HG03045 (cell line): Measurements from ENCODE around the gene GAD1.

ENCODE experiments used
- ATAC-seq: cut with Tn5 transposase; IDR thresholded peaks from one replicate; pipeline ENCODE4 v1.9.1; 2021; ENCODE audit warnings: mild to moderate bottlenecking, moderate library complexity; ENCODE audit not compliant: unreplicated experiment

The GAD1 gene

DNA sequence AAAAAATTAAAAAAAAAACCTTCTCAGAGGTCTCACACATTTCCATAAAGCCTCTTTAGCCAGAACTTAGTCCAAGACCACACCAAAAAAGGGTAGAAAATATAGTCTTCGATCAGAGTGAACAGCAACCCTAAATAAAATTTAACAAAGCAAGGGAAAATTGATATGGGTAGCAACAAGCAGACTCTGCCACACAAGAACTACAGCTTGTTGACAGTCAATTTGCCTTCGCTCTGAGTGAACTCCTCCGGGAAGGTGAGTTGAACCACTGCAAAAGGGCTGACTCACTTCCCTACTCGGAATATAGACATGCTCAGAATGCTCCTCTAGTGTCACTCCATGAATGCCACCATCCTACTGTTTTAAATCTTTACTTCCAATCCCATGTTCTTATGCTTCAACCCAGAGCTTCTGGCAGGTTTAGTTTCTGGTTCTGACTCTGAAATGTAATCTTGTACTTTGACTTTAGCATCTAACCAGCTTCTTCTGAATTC is 24.1 kb downstream of the GAD1 start:
- ATAC-seq: no peak

DNA sequence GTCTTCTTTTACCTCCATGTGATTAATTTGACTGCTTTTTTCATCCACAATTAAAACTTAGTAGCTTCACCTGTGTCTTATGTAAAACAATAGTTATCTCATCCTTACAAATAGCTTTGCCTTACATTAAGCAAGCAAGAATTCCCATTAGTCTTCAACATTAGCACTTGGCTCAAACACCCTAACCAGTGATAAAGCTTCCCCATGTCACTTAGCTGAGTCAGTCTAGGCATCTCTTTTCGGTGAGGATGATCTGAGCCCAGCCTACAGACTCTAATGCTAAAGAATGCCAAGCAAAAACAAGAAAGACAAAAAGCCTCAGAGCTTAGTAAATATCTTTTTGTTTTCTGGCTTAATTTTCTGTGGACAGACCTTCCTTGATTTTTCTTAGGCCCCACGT is 26.1 kb downstream of the GAD1 start:
- no peak for ATAC-seq

DNA sequence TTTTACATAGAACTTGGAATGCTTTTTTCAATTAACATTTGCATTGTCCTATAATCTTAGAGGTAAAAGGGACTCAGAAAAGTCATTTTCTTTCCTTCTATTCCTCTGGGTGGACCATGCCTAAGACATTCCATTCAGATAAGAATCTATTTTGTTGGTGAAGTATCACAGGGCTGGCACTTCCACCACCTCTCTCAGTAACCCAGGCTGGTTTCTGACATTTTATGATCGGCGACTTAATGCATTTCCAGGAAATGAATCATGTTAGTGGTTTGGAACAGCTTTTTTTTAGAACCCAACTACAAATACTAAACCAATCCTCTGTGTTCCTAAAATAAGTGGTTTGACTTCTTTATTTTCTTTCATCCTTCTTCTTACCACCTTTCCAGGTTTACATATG is 27.0 kb downstream of the GAD1 start:
- ATAC-seq: no peak

DNA sequence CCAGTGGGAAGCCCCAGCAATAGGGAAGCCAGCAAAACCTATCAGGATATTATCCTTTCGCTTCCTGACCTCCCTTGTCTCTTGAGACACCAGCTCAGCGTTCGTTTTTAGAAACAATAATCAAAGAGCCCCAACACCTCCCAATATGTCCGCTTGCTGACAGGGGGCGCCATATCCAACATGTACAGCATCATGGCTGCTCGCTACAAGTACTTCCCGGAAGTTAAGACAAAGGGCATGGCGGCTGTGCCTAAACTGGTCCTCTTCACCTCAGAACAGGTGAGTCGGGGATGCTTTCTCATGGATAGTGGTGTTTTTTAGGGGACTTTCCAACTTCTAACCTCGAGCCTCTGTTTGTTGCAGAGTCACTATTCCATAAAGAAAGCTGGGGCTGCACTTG is 28.7 kb downstream of the GAD1 start:
- no peak for ATAC-seq

DNA sequence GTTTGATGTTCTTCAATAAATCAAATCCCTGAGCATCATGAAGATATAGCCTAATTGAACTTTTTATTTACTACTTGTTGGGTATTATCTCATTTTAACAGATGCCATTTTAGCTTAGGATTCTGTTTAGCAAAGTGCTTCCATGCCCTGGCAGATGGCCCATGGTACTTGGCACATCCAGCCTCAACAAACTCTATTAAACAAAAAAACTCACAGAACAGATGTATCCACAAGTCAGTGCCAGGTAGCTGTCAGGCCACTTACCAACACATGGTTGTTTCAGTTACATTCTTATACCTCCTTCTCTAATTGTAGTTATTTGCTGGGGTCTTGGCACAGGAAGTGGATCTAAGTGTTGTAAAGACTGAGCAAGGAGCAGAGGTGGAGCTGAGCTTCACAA is 29.6 kb downstream of the GAD1 start:
- ATAC-seq: no peak

DNA sequence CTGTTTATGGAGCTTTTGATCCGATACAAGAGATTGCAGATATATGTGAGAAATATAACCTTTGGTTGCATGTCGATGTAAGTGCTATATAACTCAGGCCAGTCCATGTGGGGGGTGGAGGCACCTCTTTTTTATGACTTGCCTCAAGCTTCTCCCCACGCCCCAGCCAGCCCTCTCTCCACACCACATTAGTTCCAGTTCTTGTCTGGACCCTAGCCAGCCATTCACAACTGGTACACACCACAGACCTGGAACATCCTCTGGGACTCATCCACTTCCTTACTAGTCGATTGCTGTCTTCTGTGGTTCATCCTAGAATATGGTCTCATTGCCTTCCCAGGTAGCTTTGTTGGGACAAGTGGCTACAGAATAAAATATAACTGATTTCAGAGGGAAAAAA is 31.0 kb downstream of the GAD1 start:
- ATAC-seq: no peak

DNA sequence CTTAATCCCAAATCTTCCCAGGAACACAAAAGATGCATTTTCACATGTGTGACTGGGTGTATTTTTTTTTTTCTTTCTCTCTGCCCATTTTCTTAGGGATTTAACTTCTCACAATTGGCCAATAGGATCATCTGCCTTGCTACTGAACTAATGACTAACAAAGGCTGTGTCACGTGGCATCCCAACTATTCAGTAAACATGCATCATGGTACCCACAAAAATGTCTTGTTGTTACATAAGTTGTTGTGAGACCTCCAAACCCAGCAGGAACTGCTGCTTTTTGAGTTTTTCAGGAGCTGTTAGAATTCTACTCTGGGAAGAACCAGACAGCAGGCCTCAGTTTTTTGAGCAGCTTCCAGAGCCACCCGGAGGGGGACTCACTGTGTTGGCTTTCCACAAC is 31.9 kb downstream of the GAD1 start:
- ATAC-seq: no peak

DNA sequence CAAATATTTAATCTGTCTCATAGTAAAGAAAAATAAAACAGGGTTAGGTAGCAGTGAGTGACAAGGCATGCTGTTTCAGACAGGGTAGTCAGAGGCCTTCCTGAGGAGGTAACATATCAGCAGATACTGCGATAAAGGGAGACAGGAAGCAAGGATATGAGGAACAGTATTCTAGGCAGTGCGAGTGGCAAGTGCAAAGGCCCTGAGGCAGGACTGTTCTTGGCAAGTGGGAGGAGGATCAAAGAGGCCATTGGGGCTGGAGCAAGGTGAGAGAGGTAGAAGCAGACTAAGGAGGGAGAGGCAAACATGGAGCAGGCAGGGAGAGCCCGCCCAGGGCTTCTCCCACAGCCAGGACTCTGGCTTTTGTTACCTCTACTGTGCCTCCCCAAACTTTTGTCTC is 33.6 kb downstream of the GAD1 start:
- ATAC-seq: no peak

DNA sequence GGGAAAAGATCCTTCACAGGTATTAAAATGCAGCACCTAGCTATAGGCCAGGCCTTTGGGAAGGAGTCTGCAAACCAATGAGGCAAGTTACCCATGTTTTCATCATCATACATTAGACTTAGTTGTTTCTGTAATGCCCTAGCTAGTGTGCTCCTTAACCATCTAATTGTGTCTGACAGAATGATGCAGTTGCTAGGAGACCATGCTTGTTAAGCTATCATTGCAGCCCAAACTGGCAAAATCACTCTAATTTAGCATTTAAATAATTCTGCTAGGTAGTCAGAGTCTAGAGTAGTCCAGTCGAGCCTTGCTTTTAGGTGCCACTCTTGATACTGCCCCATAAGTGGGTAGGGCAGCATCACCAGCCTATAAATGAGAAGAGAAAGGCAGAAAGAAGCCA is 34.9 kb downstream of the GAD1 start:
- no peak for ATAC-seq

DNA sequence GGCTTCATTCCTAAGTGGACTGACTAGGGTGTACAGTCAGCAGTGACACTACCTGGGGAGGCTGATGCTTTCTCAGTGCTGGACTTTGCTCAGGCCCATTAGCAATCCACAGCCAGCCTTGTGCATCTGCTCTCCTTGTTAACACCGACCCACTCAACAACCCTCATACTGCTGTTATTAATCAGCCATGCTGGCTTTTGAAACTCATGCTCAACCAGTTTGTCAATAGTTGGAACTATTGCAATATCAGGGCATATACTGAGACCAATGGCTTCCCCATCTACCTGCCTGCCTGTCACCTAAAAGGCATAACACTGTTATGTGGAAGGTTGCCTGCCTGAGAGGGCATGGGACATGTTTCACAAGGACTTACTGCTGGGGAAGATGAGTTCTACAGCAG is 39.4 kb downstream of the GAD1 start:
- ATAC-seq: no peak

DNA sequence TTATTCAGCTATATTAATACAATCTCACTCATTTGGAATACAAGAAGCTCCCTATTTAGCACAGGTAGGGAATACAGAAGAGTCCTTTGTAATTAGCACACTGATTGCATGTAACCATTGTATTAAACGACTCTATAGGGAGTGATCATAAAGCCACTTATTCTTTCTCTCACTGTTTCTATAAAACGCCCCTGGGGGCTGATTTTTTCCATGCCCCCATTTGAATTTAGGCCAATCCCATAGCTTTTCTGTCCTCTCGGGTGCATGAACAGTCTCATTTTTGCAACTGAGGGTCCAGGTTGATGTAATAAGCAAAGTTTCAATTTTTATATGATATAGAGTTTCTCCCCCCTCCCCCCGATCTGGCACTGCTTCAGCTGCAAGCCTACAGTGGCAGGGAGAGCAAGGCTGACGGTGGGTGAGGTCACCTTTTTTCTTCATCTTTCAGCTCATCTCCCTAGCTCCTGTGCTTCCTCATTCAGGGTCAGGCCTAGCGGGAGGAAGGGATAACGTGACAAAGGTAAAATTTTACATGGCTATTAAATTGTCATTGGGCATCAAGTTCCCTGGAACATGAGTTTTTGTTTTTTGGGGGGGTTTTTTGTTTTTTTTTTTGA is 45.7 kb downstream of the GAD1 start:
- no peak for ATAC-seq

DNA sequence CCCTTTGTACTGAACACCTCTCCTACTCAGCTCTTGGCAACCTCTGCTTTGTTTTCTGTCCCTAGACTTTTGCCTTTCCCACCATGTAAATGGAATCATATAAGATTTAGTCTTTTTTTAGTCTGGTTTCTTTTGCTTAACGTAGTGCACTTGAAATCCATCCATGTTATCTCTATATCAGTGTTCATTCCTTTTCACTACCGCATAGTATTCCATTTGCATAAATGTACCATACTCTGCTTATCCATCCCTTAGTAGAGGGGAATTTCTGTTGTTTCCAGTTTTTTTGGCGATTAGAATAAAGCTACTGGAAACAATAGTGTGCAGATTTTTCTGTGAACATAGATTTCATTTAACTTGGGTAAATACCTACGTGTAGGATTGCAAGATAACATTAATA is 46.4 kb downstream of the GAD1 start:
- no peak for ATAC-seq

DNA sequence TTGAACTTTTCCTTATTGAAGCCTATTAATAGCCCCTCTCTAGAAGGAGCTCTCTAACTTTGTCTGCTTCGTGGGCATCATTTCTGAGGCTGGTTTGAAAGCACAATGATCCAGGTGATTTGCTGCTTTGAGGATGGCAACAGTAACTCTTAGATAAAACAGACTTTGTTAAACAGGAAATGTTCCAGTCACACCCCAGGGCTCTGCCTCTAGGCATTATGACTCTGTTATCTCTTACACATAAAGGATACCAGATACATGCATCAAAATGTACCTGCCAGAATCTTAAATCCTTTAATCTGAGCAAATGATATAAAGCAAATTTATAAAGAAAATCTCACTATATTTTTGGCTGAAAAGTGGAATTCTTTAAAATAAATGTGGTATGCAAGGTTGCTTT is 52.3 kb downstream of the GAD1 start:
- no peak for ATAC-seq

DNA sequence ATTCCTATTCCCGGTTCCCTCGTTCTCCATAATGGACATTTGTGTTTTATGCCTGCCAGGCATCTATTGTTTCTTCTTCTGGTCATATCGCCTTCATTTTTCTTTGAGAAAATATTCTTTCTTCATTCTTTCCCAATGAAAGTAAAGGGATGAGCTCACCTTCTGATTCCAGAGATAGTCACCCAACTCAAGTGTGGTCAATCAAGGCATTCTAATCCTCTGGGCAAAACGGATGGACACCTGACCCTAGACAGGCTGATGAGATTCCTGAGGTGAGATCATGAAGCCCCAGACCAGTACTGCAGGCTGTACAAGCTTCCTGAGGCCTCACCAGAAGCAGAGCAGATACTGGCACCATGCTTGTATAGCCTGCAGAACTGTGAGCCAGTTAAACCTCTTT is 52.8 kb downstream of the GAD1 start:
- no peak for ATAC-seq

DNA sequence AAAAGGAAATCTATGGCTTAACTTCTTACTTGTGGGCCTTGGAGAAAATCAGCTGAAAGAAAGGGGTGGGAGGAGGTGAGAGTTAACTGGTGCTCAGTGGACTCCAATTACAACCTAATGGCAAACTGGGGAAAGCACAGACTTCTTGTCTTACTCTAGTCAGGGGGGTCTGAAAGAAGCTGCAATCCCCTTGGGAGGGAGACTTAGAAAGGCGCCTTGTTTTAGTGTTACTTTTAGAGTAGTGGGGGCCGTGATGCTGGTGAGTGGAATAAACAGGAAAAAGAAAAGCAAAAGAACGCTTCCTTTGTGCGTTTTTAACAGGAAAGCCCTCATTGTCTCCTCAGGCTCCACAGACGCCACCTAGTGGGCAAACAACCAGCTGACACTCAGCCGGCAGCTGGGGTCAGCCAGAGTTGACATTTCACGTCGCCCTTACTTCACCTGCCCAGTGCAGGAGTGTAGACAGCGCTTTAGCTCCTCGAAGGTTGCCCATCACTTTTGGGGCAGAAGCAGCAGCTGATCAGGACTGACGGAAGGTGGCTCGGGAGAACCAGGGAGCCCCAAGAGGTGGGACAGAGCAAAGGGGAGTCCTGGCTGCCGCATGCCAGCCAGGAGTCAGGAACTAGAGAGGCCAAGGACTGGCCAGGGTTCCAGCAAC is 56.5 kb downstream of the GAD1 start:
- ATAC-seq: peak; percentile 87

DNA sequence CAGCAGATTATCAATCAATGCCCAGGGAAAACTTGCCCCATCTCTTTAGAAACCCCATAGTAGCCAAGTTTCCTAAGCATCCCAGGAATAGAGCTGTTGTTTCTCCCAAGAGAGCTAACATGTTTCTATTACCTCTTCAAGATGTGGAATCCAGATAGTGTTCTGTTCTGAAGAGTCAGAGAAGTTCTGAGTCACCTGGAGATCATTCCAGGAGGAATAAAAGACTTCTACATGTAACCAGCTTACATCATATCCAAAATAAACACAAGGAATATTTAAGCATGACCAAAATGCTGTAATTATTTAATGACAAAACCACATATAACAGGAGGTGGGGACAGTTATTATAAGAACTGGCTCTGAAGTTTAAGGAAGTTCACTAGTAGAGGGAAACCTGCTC is 61.4 kb downstream of the GAD1 start:
- no peak for ATAC-seq

DNA sequence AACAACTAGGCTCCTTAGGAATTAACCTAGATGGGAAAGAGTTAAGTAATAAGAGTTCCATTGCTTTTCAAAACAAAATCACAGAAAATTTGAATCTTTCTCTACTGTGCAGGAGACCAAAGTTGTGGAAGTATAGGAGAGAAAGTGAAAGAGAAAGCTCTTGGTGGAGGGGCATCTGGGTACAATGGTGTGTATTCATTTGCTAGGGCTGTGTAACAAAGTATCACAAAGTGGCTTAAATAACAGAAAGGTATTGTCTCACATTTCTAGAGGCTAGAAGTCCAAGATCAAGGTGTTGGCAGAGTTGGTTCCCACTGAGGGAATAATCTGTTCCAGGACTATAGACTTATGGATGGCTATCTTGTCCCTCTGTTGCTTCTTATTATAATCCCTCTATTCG is 61.8 kb downstream of the GAD1 start:
- ATAC-seq: no peak

DNA sequence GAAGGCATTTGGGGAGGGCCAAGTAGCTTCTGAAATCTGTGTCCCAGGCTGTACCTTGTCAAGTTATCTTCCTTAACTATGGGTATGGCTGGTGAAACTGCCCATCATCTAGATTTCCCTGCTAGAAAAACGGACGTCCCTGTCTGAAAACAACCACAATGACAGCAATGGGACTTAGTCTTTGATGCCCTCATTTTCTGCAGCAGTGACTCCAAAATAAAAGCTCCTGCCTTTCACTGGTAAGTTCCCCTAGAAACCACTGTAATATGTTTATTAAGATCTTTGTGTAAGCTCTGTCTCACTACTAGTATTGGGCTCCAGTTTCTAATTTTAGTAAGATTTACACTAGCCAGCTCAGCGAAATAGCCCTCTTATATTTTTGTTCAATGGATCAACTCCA is 65.2 kb downstream of the GAD1 start:
- ATAC-seq: no peak

DNA sequence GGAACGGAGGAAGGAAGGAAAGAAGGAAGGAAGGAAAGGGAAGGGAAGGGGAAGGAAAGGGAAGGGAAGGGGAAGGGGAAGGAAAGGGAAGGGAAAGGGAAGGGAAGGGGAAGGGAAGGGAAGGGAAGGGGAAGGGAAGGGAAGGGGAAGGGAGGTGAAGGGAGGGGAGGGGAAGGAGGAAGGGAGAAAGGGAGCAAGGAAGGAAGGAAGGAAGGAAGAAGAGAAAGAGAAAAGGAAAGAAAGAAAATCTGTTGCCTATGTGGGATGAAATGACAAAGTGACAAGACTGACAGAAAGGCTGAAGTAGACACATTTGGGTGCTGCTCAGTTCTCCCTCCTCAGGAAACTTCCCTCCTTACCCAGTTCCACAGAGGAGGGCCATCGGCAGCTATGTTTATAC is 66.1 kb downstream of the GAD1 start:
- no peak for ATAC-seq

DNA sequence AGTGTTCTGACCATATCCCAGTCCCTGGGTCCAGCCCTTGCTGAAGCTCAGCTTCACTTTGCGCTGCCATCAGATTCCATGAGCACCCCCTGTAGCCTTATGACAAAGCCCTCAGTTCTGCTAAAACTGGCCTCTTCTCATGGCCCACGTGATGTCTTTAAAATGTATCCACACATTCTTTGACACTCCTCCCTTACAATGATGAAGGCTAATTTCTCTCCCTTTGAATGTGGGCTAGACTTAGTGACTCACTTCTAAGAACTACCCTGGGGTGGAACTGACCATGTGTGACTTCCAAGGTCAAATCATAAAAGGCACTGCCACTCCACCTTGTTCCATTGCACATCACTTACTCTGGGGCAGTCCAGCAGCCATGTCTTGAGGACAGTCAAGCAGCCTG is 67.0 kb downstream of the GAD1 start:
- ATAC-seq: no peak

DNA sequence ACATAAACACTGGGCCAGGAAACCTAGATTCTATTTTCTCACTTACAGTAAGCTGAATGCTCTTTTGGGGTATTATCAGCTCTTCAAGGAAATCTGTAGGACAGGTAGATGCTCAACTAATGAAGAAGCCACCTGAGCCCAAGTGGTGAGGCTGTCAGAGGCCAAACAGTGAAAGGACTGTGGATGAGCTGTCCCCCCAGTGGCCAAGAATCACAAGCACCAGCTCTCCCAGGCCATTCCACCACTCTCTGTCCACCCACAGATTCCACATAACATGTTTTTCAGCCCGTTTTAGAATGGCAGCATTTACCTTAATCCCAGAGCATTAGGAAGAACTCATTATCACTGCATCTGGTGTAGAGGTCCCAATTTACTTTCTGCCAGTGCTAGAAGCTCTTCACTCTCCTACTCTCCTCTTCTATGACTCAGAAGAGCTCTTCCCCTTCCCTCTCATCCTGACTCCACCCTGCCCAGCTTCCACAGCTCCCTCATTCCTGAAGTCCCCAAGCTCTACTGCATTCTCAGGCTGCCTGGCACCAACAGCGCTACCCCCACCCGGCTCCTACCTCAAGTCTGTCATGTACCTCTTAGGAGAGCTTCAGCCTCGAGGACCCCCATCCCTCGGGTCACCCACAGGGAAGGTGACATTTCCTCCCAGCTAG is 68.6 kb downstream of the GAD1 start:
- no peak for ATAC-seq

DNA sequence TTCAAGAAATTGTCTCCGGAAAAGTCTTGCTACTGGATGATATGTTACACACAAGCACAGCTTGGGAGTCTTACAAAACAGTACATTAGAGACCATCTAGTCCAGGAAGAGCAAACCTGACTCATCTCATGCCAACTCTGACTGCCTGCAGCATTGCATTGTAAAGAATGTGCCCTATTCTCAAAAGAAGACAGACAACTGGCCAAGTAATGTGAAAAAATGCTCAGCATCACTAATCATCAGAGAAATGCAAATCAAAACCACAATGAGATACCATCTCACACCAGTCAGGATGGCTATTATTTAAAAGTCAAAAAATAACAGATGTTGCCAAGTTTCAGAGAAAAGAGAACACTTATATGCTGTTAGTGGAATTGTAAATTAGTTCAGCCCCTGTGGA is 69.7 kb downstream of the GAD1 start:
- no peak for ATAC-seq

DNA sequence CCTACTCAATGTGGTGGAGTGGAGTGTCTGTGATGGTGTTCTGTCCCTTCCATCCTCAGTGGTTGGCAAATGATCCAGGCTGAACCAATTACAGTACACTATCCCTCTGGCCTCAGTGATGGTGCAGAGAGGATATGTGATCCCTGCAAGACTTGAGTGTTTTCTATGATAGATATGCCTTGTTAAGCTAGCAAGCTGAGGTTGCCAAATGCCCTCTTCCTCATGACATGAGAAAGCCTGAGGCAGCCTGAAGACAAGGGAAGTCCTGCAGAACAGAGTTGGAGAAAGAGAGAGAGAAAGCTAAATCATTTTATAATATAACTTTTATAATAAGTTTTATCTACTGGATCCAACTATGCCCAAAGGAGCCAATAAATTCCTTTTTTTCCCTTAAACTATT is 70.8 kb downstream of the GAD1 start:
- ATAC-seq: no peak
